Measurements from ENCODE around the gene LGALS14.

Gene LGALS14

GRCh38 chr19:39727070-39727800 lies 23.0 kb downstream of the LGALS14 start:
- TF ChIP-seq CTCF (conservative IDR thresholded peaks at IDR 0.05; ENCODE audit: low read depth, low read length), result no peak
- H3K27ac ChIP-seq, result no peak overlapping the region
- H3K27me3 ChIP-seq (ENCODE audit: insufficient read depth, low read depth), result no peaks in the 10 kb centered on the region

GRCh38 chr19:39728040-39728439 lies 23.8 kb downstream of the LGALS14 start:
- no peaks in the 10 kb centered on the region for H3K79me2 ChIP-seq (ENCODE audit: insufficient read depth, low read depth)
- H2AFZ ChIP-seq (ENCODE audit: low read depth), result no peak overlapping the region
- H3K27ac ChIP-seq, result no peak overlapping the region

More at GRCh38 chr19:39727070-39727800, 23.0 kb downstream of the LGALS14 start:
- H4K20me1 ChIP-seq (ENCODE audit: insufficient read depth), result no peaks in the 10 kb centered on the region
- H3K9ac ChIP-seq, result no peak overlapping the region
- no peak overlapping the region for H2AFZ ChIP-seq (ENCODE audit: low read depth)
- H3K4me2 ChIP-seq, result no peak overlapping the region
- H3K79me2 ChIP-seq (ENCODE audit: insufficient read depth, low read depth), result no peaks in the 10 kb centered on the region
- H3K4me3 ChIP-seq (IDR thresholded peaks at IDR 0.05; ENCODE audit: insufficient read depth, low read depth, low read length), result no peak overlapping the region
- no peaks in the 10 kb centered on the region for H3K36me3 ChIP-seq (ENCODE audit: insufficient read depth)
- no peaks in the 10 kb centered on the region for H3K4me1 ChIP-seq (ENCODE audit: low read depth, poor library complexity, severe bottlenecking)

GRCh38 chr19:39729594-39729993 lies 25.3 kb downstream of the LGALS14 start:
- no peak overlapping the region for H3K9ac ChIP-seq
- H4K20me1 ChIP-seq (ENCODE audit: insufficient read depth), result no peaks in the 10 kb centered on the region
- no peaks in the 10 kb centered on the region for H3K4me1 ChIP-seq (ENCODE audit: low read depth, poor library complexity, severe bottlenecking)
- H3K4me3 ChIP-seq (IDR thresholded peaks at IDR 0.05; ENCODE audit: insufficient read depth, low read depth, low read length), result no peak overlapping the region
- H3K36me3 ChIP-seq (ENCODE audit: insufficient read depth), result no peaks in the 10 kb centered on the region
- H3K27ac ChIP-seq, result no peak overlapping the region
- no peak overlapping the region for H2AFZ ChIP-seq (ENCODE audit: low read depth)
- TF ChIP-seq CTCF (conservative IDR thresholded peaks at IDR 0.05; ENCODE audit: low read depth, low read length), result no peak
- H3K79me2 ChIP-seq (ENCODE audit: insufficient read depth, low read depth), result no peaks in the 10 kb centered on the region
- no peak overlapping the region for H3K4me2 ChIP-seq
- no peaks in the 10 kb centered on the region for H3K27me3 ChIP-seq (ENCODE audit: insufficient read depth, low read depth)

More at GRCh38 chr19:39728040-39728439, 23.8 kb downstream of the LGALS14 start:
- Histone ChIP-seq H3K4me2 (no peak overlapping the region), H3K36me3 (ENCODE audit: insufficient read depth) (no peaks in the 10 kb centered on the region), H3K4me1 (ENCODE audit: low read depth, poor library complexity, severe bottlenecking) (no peaks in the 10 kb centered on the region), H4K20me1 (ENCODE audit: insufficient read depth) (no peaks in the 10 kb centered on the region), H3K4me3 (IDR thresholded peaks at IDR 0.05; ENCODE audit: insufficient read depth, low read depth, low read length) (no peak overlapping the region), H3K27me3 (ENCODE audit: insufficient read depth, low read depth) (no peaks in the 10 kb centered on the region), H3K9ac (no peak overlapping the region)
- TF ChIP-seq CTCF (conservative IDR thresholded peaks at IDR 0.05; ENCODE audit: low read depth, low read length), result no peak

GRCh38 chr19:39731685-39732084 lies 27.4 kb downstream of the LGALS14 start:
- TF ChIP-seq CTCF (conservative IDR thresholded peaks at IDR 0.05; ENCODE audit: low read depth, low read length), result no peak
- no peak overlapping the region for H3K27ac ChIP-seq
- H3K4me1 ChIP-seq (ENCODE audit: low read depth, poor library complexity, severe bottlenecking), result no peaks in the 10 kb centered on the region
- no peak overlapping the region for H3K4me3 ChIP-seq (IDR thresholded peaks at IDR 0.05; ENCODE audit: insufficient read depth, low read depth, low read length)
- H3K27me3 ChIP-seq (ENCODE audit: insufficient read depth, low read depth), result no peaks in the 10 kb centered on the region
- H3K79me2 ChIP-seq (ENCODE audit: insufficient read depth, low read depth), result no peaks in the 10 kb centered on the region
- H3K36me3 ChIP-seq (ENCODE audit: insufficient read depth), result no peaks in the 10 kb centered on the region
- H3K4me2 ChIP-seq, result no peak overlapping the region
- no peak overlapping the region for H2AFZ ChIP-seq (ENCODE audit: low read depth)
- H4K20me1 ChIP-seq (ENCODE audit: insufficient read depth), result no peaks in the 10 kb centered on the region
- no peak overlapping the region for H3K9ac ChIP-seq
